ENCODE measurements around the gene GM2A.

- TF ChIP-seq CTCF (IDR thresholded peaks at IDR 0.05; ENCODE audit: poor library complexity, severe bottlenecking) = no peak
- no peak for TF ChIP-seq EP300 (conservative IDR thresholded peaks at IDR 0.05; ENCODE audit: poor library complexity, severe bottlenecking)
These were observed 28.1 kb downstream of the GM2A start for GRCh38 chr5:151281001-151281639.
